ENCODE results near the gene MED27.

DNA sequence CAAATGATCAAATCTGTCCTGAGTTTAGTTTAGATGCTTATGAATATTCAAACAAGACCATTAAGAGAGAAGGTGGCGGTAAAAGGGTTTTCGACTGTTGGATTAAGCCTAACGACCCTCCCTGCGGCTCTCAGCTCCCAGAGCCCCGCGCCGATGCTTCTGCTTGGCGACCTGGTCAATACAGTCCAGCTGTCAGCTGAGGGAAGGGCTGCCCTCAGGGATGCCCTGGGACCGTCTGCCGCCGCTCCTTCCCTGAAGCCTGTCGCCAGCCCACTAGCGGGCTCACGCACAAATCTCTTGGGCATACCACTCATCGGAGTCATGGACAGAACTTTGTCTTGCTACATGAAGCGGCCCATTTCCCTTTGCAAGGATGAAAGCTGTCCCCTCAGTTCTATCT is 203.2 kb downstream of the MED27 start:
- TF ChIP-seq EP300 (IDR thresholded peaks at IDR 0.05) (no peak), POLR2AphosphoS5 (IDR thresholded peaks at IDR 0.05) (no peak), POLR2A (IDR thresholded peaks at IDR 0.05) (no peak)
- TF ChIP-seq, protein P1, sequence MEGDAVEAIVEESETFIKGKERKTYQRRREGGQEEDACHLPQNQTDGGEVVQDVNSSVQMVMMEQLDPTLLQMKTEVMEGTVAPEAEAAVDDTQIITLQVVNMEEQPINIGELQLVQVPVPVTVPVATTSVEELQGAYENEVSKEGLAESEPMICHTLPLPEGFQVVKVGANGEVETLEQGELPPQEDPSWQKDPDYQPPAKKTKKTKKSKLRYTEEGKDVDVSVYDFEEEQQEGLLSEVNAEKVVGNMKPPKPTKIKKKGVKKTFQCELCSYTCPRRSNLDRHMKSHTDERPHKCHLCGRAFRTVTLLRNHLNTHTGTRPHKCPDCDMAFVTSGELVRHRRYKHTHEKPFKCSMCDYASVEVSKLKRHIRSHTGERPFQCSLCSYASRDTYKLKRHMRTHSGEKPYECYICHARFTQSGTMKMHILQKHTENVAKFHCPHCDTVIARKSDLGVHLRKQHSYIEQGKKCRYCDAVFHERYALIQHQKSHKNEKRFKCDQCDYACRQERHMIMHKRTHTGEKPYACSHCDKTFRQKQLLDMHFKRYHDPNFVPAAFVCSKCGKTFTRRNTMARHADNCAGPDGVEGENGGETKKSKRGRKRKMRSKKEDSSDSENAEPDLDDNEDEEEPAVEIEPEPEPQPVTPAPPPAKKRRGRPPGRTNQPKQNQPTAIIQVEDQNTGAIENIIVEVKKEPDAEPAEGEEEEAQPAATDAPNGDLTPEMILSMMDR (IDR thresholded peaks at IDR 0.05): no peak

Data from sigmoid colon (tissue), 4 donors.